HG03520 (cell line): ENCODE results near the gene SLFNL1.

Experiments used
- ATAC-seq: cut with Tn5 transposase; IDR thresholded peaks from one replicate; pipeline ENCODE4 v1.9.1; 2021; ENCODE audit warnings: mild to moderate bottlenecking, moderate library complexity; ENCODE audit not compliant: unreplicated experiment

Gene SLFNL1

GRCh38 chr1:40966417-40966816 is 55.1 kb downstream of the SLFNL1 start:
- ATAC-seq, result no peak
